NK-92 treated with Interleukin-12 subunit alpha and Interleukin-12 subunit beta, amount 100 ng/mL, for 24 hours (cell line): Measurements from ENCODE around the gene ZBTB18.
"Not testable (repeated sequence)": the region's sequence is repeated elsewhere in the genome, so short reads cannot be mapped to it uniquely, and the experiment has no call there.

Experiments
- DNase-seq: peaks from one replicate; lab custom pipeline; 2025; lab: John Stamatoyannopoulos, UW

The ZBTB18 gene

GRCh38 chr1:244050835-244051444, at the start of gene ZBTB18:
TSS of gene ZBTB18 (plus strand) at chr1:244051283. CDS start at chr1:244051432, 149 bp downstream.
- DNase-seq: no peak

- no peak for DNase-seq
Measured at GRCh38 chr1:244002721-244003120, 48.4 kb upstream of the ZBTB18 start.

- DNase-seq: no peak
Measured at GRCh38 chr1:244005455-244005854, 45.6 kb upstream of the ZBTB18 start.

GRCh38 chr1:244006381-244006901, 44.6 kb upstream of the ZBTB18 start:
- DNase-seq: no peak

- DNase-seq: no peak
Measured at GRCh38 chr1:244006961-244007360, 44.1 kb upstream of the ZBTB18 start.

GRCh38 chr1:244010191-244010590, 40.9 kb upstream of the ZBTB18 start:
- no peak for DNase-seq

GRCh38 chr1:244010703-244011123, 40.4 kb upstream of the ZBTB18 start:
- no peak for DNase-seq

- DNase-seq: no peak
Measured at GRCh38 chr1:244011271-244011670, 39.8 kb upstream of the ZBTB18 start.

GRCh38 chr1:244011786-244012185, 39.3 kb upstream of the ZBTB18 start:
- no peak for DNase-seq

GRCh38 chr1:244012202-244012601, 38.9 kb upstream of the ZBTB18 start:
- no peak for DNase-seq

- DNase-seq: no peak
Measured at GRCh38 chr1:244013100-244013499, 38.0 kb upstream of the ZBTB18 start.

- not testable (repeated sequence) for DNase-seq
Measured at GRCh38 chr1:244014862-244015261, 36.2 kb upstream of the ZBTB18 start.

GRCh38 chr1:244019982-244020485, 31.0 kb upstream of the ZBTB18 start:
- no peak for DNase-seq

GRCh38 chr1:244021427-244021826, 29.7 kb upstream of the ZBTB18 start:
- DNase-seq: no peak

- DNase-seq: no peak
Measured at GRCh38 chr1:244022311-244022710, 28.8 kb upstream of the ZBTB18 start.

GRCh38 chr1:244022864-244023440, 28.1 kb upstream of the ZBTB18 start:
- no peak for DNase-seq

GRCh38 chr1:244027491-244028145, 23.5 kb upstream of the ZBTB18 start:
- no peak for DNase-seq

- DNase-seq: no peak
Measured at GRCh38 chr1:244028701-244029100, 22.4 kb upstream of the ZBTB18 start.

GRCh38 chr1:244029124-244029523, 22.0 kb upstream of the ZBTB18 start:
- DNase-seq: no peak

- DNase-seq: no peak
Measured at GRCh38 chr1:244030481-244031040, 20.5 kb upstream of the ZBTB18 start.

GRCh38 chr1:244035358-244035757, 15.7 kb upstream of the ZBTB18 start:
- DNase-seq: no peak

GRCh38 chr1:244037252-244037651, 13.8 kb upstream of the ZBTB18 start:
- no peak for DNase-seq
